ENCODE results near the gene COL23A1. TPM values are rescaled to one million over a fixed set of nuclear protein-coding genes. Genes with fewer than 3 reads are reported as not detected.
A peak's percentile ranks its signal among the peaks of the same experiment; 100 is the strongest.

COL23A1 gene
- total and polyA plus RNA-seq, 2 experiments from 2014 or later = 1.1 to 5.1 TPM

DNA sequence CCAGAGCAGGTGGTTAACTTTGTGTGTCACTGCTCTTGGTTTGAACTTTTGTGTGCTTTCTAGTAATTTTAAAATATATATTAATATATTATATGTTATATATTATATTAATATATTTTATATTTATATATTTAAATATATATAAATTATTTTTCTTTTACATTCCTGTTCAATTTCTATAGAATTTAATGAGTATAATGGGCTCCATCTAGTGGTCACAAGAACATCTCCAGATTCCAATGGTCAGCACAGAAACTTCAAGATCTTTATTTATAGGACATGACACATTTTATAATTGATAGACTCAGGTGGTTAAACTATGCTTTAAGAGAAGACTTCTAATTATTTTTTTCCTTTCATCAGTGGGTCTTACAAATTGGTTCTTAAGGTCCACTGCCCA, 39.1 kb downstream of the COL23A1 start:
- Histone ChIP-seq H3K4me3 (no peak overlapping the region), H2AFZ (no peak overlapping the region), H3K4me2 (no peak overlapping the region), H3K9me2 (replicated peaks; ENCODE audit: insufficient read depth) (no peaks in the 10 kb centered on the region), H3K9me3 (ENCODE audit: low read depth) (no peaks in the 10 kb centered on the region), H4K20me1 (ENCODE audit: insufficient read depth, poor library complexity, severe bottlenecking) (no peaks in the 10 kb centered on the region), H3K27me3 (no peaks in the 10 kb centered on the region), H3K36me3 (replicated peaks; ENCODE audit: insufficient read depth, low read depth) (no peaks in the 10 kb centered on the region), H3K4me1 (ENCODE audit: insufficient read depth) (no peaks in the 10 kb centered on the region), H3K79me2 (no peaks in the 10 kb centered on the region), H3K27ac (no peak overlapping the region)
- TF ChIP-seq EZH2phosphoT487 (IDR thresholded peaks at IDR 0.05; ENCODE audit: low read depth, severe bottlenecking, unreplicated experiment) = no peak
- TF ChIP-seq EZH2 (IDR thresholded peaks at IDR 0.05; ENCODE audit: borderline replicate concordance) = no peak
- TF ChIP-seq, protein P1, sequence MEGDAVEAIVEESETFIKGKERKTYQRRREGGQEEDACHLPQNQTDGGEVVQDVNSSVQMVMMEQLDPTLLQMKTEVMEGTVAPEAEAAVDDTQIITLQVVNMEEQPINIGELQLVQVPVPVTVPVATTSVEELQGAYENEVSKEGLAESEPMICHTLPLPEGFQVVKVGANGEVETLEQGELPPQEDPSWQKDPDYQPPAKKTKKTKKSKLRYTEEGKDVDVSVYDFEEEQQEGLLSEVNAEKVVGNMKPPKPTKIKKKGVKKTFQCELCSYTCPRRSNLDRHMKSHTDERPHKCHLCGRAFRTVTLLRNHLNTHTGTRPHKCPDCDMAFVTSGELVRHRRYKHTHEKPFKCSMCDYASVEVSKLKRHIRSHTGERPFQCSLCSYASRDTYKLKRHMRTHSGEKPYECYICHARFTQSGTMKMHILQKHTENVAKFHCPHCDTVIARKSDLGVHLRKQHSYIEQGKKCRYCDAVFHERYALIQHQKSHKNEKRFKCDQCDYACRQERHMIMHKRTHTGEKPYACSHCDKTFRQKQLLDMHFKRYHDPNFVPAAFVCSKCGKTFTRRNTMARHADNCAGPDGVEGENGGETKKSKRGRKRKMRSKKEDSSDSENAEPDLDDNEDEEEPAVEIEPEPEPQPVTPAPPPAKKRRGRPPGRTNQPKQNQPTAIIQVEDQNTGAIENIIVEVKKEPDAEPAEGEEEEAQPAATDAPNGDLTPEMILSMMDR (IDR thresholded peaks at IDR 0.05; ENCODE audit: poor library complexity) = peak; percentile 84
- DNase-seq (ENCODE audit: low spot score) = no peak

DNA sequence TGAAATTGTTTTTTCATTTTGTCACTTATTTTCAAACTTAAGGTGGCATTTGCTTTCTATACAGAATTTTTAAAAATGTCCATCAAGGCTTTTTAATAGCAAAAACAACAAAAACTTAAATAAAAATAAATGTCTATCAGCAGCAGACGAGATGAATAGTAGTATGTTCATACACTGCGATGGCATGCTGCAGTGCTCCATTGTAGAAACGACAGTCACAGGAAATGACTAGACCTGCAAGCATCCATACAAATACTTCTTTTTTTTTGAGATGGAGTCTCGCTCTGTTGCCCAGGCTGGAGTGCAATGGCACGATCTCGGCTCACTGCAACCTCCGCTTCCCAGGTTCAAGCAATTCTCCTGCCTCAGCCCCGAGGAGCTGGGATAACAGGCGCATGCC, 41.4 kb downstream of the COL23A1 start:
- H4K20me1 ChIP-seq (ENCODE audit: insufficient read depth, poor library complexity, severe bottlenecking) = no peaks in the 10 kb centered on the region
- no peak overlapping the region for H2AFZ ChIP-seq
- H3K4me2 ChIP-seq = no peak overlapping the region
- H3K4me3 ChIP-seq = no peak overlapping the region
- TF ChIP-seq EZH2 (IDR thresholded peaks at IDR 0.05; ENCODE audit: borderline replicate concordance) = no peak
- TF ChIP-seq EZH2phosphoT487 (IDR thresholded peaks at IDR 0.05; ENCODE audit: low read depth, severe bottlenecking, unreplicated experiment) = no peak
- TF ChIP-seq, protein P1 (IDR thresholded peaks at IDR 0.05; ENCODE audit: poor library complexity) = no peak
- H3K79me2 ChIP-seq = no peaks in the 10 kb centered on the region
- no peak overlapping the region for H3K27ac ChIP-seq
- no peaks in the 10 kb centered on the region for H3K9me2 ChIP-seq (replicated peaks; ENCODE audit: insufficient read depth)
- no peaks in the 10 kb centered on the region for H3K36me3 ChIP-seq (replicated peaks; ENCODE audit: insufficient read depth, low read depth)
- H3K9me3 ChIP-seq (ENCODE audit: low read depth) = no peaks in the 10 kb centered on the region
- DNase-seq (ENCODE audit: low spot score) = no peak
- H3K27me3 ChIP-seq = no peaks in the 10 kb centered on the region
- H3K4me1 ChIP-seq (ENCODE audit: insufficient read depth) = no peaks in the 10 kb centered on the region
- WGBS (ENCODE audit: low lambda C conversion rate, missing lambda C conversion rate) = 89% methylated on average over 9 of the region's 9 CpGs

DNA sequence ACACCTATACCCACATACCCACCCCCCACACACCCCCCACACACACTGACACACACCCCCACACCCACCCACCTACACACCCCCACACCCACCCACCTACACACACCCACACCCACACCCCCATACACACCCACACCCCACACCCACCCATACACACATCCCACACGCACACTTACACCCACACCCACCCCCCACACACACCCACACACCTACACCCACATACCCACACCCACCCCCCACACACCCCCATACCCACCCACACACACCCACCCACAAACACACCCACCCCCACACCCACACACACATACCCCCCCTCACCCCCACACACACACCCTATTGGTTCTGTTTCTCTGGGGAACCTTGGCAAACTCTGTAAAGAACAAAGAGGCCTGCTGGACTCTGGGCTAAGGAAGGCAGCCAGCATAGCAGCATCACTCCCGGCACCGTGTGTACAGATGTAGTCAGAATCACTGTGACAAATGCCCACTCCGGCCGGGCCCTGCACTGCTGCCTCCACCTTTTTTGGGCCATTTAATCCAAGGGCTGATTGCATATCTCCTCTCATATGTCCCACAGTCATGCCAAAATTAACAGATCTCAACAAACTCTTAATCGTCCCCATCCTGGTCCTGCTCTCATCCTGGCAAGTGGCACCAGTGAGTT, 42.3 kb downstream of the COL23A1 start:
- Histone ChIP-seq H3K27me3 (no peaks in the 10 kb centered on the region), H3K4me1 (ENCODE audit: insufficient read depth) (no peaks in the 10 kb centered on the region), H2AFZ (no peak overlapping the region), H3K4me2 (no peak overlapping the region), H3K36me3 (replicated peaks; ENCODE audit: insufficient read depth, low read depth) (no peaks in the 10 kb centered on the region), H4K20me1 (ENCODE audit: insufficient read depth, poor library complexity, severe bottlenecking) (no peaks in the 10 kb centered on the region), H3K27ac (no peak overlapping the region), H3K9me3 (ENCODE audit: low read depth) (no peaks in the 10 kb centered on the region), H3K4me3 (no peak overlapping the region), H3K9me2 (replicated peaks; ENCODE audit: insufficient read depth) (no peaks in the 10 kb centered on the region), H3K79me2 (no peaks in the 10 kb centered on the region)
- 82% methylated on average over 5 of the region's 6 CpGs for WGBS (ENCODE audit: low lambda C conversion rate, missing lambda C conversion rate)
- no peak for DNase-seq (ENCODE audit: low spot score)
- TF ChIP-seq, protein P1 (IDR thresholded peaks at IDR 0.05; ENCODE audit: poor library complexity) = no peak
- TF ChIP-seq EZH2 (IDR thresholded peaks at IDR 0.05; ENCODE audit: borderline replicate concordance) = no peak
- TF ChIP-seq EZH2phosphoT487 (IDR thresholded peaks at IDR 0.05; ENCODE audit: low read depth, severe bottlenecking, unreplicated experiment) = no peak

Data from hepatocyte (in vitro differentiated cells).